SK-N-SH (cell line): ENCODE measurements around the gene NOC2L.

Experiments
- CHD2 ChIP-seq: fragments of 150-350 bp; IDR thresholded peaks from 2 replicates; pipeline ENCODE4 v1.6.1; 2018; ENCODE audit warnings: low read length; ENCODE audit not compliant: partially characterized antibody
- CTCF ChIP-seq: fragments of 200-600 bp; sonication (generic); IDR thresholded peaks from 2 replicates; pipeline ENCODE4 v1.6.1; 2017; ENCODE audit warnings: antibody characterized with exemption, mild to moderate bottlenecking, moderate library complexity
- GABPA ChIP-seq: IDR thresholded peaks from 2 replicates; pipeline ENCODE4 v1.4.0; 2012; ENCODE audit warnings: low read depth, mild to moderate bottlenecking
- GATA2 ChIP-seq: sonication (generic); formaldehyde crosslinking; IDR thresholded peaks from 2 replicates; pipeline ENCODE4 v1.5.0; 2020; ENCODE audit warnings: mild to moderate bottlenecking, missing genetic modification reagents
- REST ChIP-seq: IDR thresholded peaks from 2 replicates; pipeline ENCODE4 v1.6.1; 2012; ENCODE audit warnings: mild to moderate bottlenecking, low read depth, low read length, moderate library complexity
- TEAD4 ChIP-seq: IDR thresholded peaks from 2 replicates; pipeline ENCODE4 v1.4.0; 2012; ENCODE audit warnings: mild to moderate bottlenecking, borderline replicate concordance; ENCODE audit not compliant: insufficient read depth
- YY1 ChIP-seq: IDR thresholded peaks from 2 replicates; pipeline ENCODE4 v1.4.0; 2012; ENCODE audit warnings: low read depth, mild to moderate bottlenecking
- TF ChIP-seq, protein P1 (sequence below): IDR thresholded peaks from 2 replicates; pipeline ENCODE4 v1.4.0; 2012; ENCODE audit warnings: low read depth

- no peak for TF ChIP-seq CTCF
- TF ChIP-seq, protein P1, sequence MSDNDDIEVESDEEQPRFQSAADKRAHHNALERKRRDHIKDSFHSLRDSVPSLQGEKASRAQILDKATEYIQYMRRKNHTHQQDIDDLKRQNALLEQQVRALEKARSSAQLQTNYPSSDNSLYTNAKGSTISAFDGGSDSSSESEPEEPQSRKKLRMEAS = no peak
- no peak for TF ChIP-seq GABPA
- no peak for TF ChIP-seq TEAD4
- no peak for TF ChIP-seq CHD2
- TF ChIP-seq YY1 = no peak
- TF ChIP-seq GATA2 (CRISPR knock-in tag) = no peak
- no peak for TF ChIP-seq REST
Measured at GRCh38 chr1:912740-913301, 46.2 kb downstream of the NOC2L start.
